PC-3 (cell line): ENCODE measurements around the gene TRIP6. TPM values are rescaled to one million over a fixed set of nuclear protein-coding genes. Genes with fewer than 3 reads are reported as not detected.

ENCODE experiments used
- ATAC-seq: fragments of 200-7000 bp; cut with Tn5 transposase; 2 replicates; pipeline ENCODE4 v1.9.1; 2020; ENCODE audit warnings: mild to moderate bottlenecking, moderate library complexity
- BruUV-seq: library from RNA; stranded (reverse); fragments of 400-500 nt; replicated peaks from 2 replicates; lab custom pipeline; 2021; lab: Mats Ljungman, UMichigan
- CTCF ChIA-PET: fragments of 300-600 bp; sonication (Branson Sonifier 250); formaldehyde crosslinking; loops from one replicate; lab custom pipeline; 2022; ENCODE audit warnings: antibody characterized with exemption; lab: Charles Lee
- POLR2A ChIA-PET: fragments of 300-600 bp; sonication (Branson Sonifier 250); formaldehyde crosslinking; loops from one replicate; lab custom pipeline; 2022; ENCODE audit warnings: antibody characterized with exemption; ENCODE audit not compliant: unreplicated experiment; lab: Charles Lee
- DNase-seq: peaks from one replicate; pipeline ENCODE4 v3.0.0-alpha.2; 2015
- H2AFZ ChIP-seq: fragments of 300-600 bp; sonication (generic); 2 replicates; pipeline ENCODE4 v1.6.0; 2016; ENCODE audit warnings: antibody characterized with exemption, low read length
- H3F3A ChIP-seq: fragments of 300-600 bp; sonication (generic); one replicate; pipeline ENCODE4 v1.6.0; 2017; ENCODE audit warnings: antibody characterized with exemption, low read length, control low read depth, mild to moderate bottlenecking; ENCODE audit not compliant: unreplicated experiment
- H3K27ac ChIP-seq: fragments of 300-600 bp; sonication (generic); 2 replicates; pipeline ENCODE4 v1.5.1; 2016; ENCODE audit warnings: mild to moderate bottlenecking, low read length
- H3K27me3 ChIP-seq: fragments of 300-600 bp; sonication (generic); 2 replicates; pipeline ENCODE4 v1.6.1; 2016; ENCODE audit warnings: low read length, mixed read lengths
- H3K36me3 ChIP-seq: fragments of 300-600 bp; sonication (generic); 2 replicates; pipeline ENCODE4 v1.6.1; 2016; ENCODE audit warnings: low read depth, mixed run types, low read length, mixed read lengths
- H3K4me1 ChIP-seq: fragments of 300-600 bp; sonication (generic); 2 replicates; pipeline ENCODE4 v1.5.1; 2016; ENCODE audit warnings: low read length; ENCODE audit not compliant: insufficient read depth
- H3K4me2 ChIP-seq: fragments of 300-600 bp; sonication (generic); 2 replicates; pipeline ENCODE4 v1.6.0; 2016; ENCODE audit warnings: low read length
- H3K4me3 ChIP-seq: fragments of 300-600 bp; sonication (generic); 2 replicates; pipeline ENCODE4 v1.5.1; 2016; ENCODE audit warnings: mild to moderate bottlenecking, low read length, mixed read lengths
- H3K79me2 ChIP-seq: fragments of 300-600 bp; sonication (generic); 2 replicates; pipeline ENCODE4 v1.6.1; 2017; ENCODE audit warnings: low read length, mixed read lengths
- H3K9ac ChIP-seq: fragments of 300-600 bp; sonication (generic); 2 replicates; pipeline ENCODE4 v1.6.0; 2016; ENCODE audit warnings: mild to moderate bottlenecking, low read length
- H3K9me2 ChIP-seq: fragments of 300-600 bp; sonication (generic); replicated peaks from 2 replicates; pipeline ENCODE4 v1.6.1; 2016; ENCODE audit warnings: mixed run types, low read length, mixed read lengths
- H3K9me3 ChIP-seq: fragments of 300-600 bp; sonication (generic); 2 replicates; pipeline ENCODE4 v1.6.1; 2016; ENCODE audit warnings: low read length, mixed read lengths
- H4K20me1 ChIP-seq: fragments of 300-600 bp; sonication (generic); 2 replicates; pipeline ENCODE4 v1.6.1; 2016; ENCODE audit warnings: low read length, mixed read lengths
- CTCF ChIP-seq: fragments of 300-600 bp; sonication (generic); conservative IDR thresholded peaks from 2 replicates; pipeline ENCODE4 v1.5.1; 2017; ENCODE audit warnings: antibody characterized with exemption, low read depth, mild to moderate bottlenecking, low read length
- EZH2 ChIP-seq: fragments of 300-600 bp; sonication (generic); IDR thresholded peaks from one replicate; pipeline ENCODE4 v1.6.1; 2017; ENCODE audit warnings: antibody characterized with exemption, mild to moderate bottlenecking, low read length; ENCODE audit not compliant: unreplicated experiment
- EZH2phosphoT487 ChIP-seq: fragments of 300-600 bp; sonication (generic); IDR thresholded peaks from 2 replicates; pipeline ENCODE4 v1.6.1; 2018; ENCODE audit warnings: mild to moderate bottlenecking, antibody characterized with exemption, low read length, borderline replicate concordance
- intact Hi-C: fragments of 100-400 bp; cut with micrococcal nuclease; formaldehyde crosslinking; loops from 2 replicates; pipeline ENCODE4 v1.9.0; 2023
- total RNA-seq: library from RNA; depleted of rRNA; stranded (reverse); fragments of >200 nt; gene quantifications from 2 replicates; pipeline ENCODE4 v1.2.3, GENCODE V29; 2014

Gene TRIP6
- total RNA-seq, 1 experiment from 2014 or later, result 11.3 TPM

GRCh38 chr7:100856871-100857282, 10.3 kb upstream of the TRIP6 start:
- no peaks in the 10 kb centered on the region for H3F3A ChIP-seq
- BruUV-seq, result no TSS peak
- H4K20me1 ChIP-seq, result no peaks in the 10 kb centered on the region
- no peak for ATAC-seq
- no peak for DNase-seq
- intact Hi-C loops, result loop anchor here (10.0 kb wide), 1 partner anchor 392 kb away; the partner anchor contains the start of gene SPACDR
- no peak overlapping the region for H3K27ac ChIP-seq
- no peak overlapping the region for H2AFZ ChIP-seq
- H3K4me3 ChIP-seq, result no peak overlapping the region
- H3K9ac ChIP-seq, result no peak overlapping the region
- H3K27me3 ChIP-seq, result no peaks in the 10 kb centered on the region
- peaks cover 11% of the 10 kb centered on the region for H3K36me3 ChIP-seq
- H3K4me1 ChIP-seq, result peaks cover 8% of the 10 kb centered on the region; the same call in 1 of the 2 replicates
- CTCF ChIA-PET, result no interaction called here
- no peaks in the 10 kb centered on the region for H3K9me2 ChIP-seq
- H3K79me2 ChIP-seq, result peaks cover 30% of the 10 kb centered on the region
- no peak overlapping the region for H3K4me2 ChIP-seq
- POLR2A ChIA-PET, result interaction anchor here (0.6 kb wide), 1 partner anchor 164 kb away, joined by 4 read pairs; no protein-coding TSS in a partner anchor
- TF ChIP-seq EZH2, result no peak
- no peak for TF ChIP-seq EZH2phosphoT487
- TF ChIP-seq CTCF, result no peak
- H3K9me3 ChIP-seq, result no peaks in the 10 kb centered on the region

GRCh38 chr7:100859856-100860255, 7.3 kb upstream of the TRIP6 start:
- Histone ChIP-seq H3K27ac (no peak overlapping the region), H3K4me2 (no peak overlapping the region), H3K4me3 (no peak overlapping the region), H4K20me1 (no peaks in the 10 kb centered on the region), H3K36me3 (peaks cover 15% of the 10 kb centered on the region), H3K79me2 (0 out of 2 replicates have a peak, but pooled peaks cover 9% of the 10 kb centered on the region), H3K9ac (no peak overlapping the region), H3K4me1 (peaks cover 6% of the 10 kb centered on the region), H3K27me3 (no peaks in the 10 kb centered on the region), H3K9me2 (no peaks in the 10 kb centered on the region), H2AFZ (no peak overlapping the region), H3F3A (no peaks in the 10 kb centered on the region), H3K9me3 (no peaks in the 10 kb centered on the region)
- no peak for DNase-seq
- intact Hi-C loops, result loop anchor here (10.0 kb wide), 1 partner anchor 395 kb away; the partner anchor contains the start of gene SPACDR
- no peak for ATAC-seq
- POLR2A ChIA-PET, result no interaction called here
- BruUV-seq, result no TSS peak
- no peak for TF ChIP-seq EZH2
- no peak for TF ChIP-seq EZH2phosphoT487
- TF ChIP-seq CTCF, result no peak
- CTCF ChIA-PET, result no interaction called here

GRCh38 chr7:100860702-100861615, 6.2 kb upstream of the TRIP6 start:
- no peaks in the 10 kb centered on the region for H3F3A ChIP-seq
- H3K4me3 ChIP-seq, result no peak overlapping the region
- H3K4me2 ChIP-seq, result no peak overlapping the region
- POLR2A ChIA-PET, result no interaction called here
- peaks cover 15% of the 10 kb centered on the region for H3K36me3 ChIP-seq
- no peaks in the 10 kb centered on the region for H3K27me3 ChIP-seq
- intact Hi-C loops, result no loop called here
- no peak for TF ChIP-seq CTCF
- TF ChIP-seq EZH2, result no peak
- no peak for TF ChIP-seq EZH2phosphoT487
- no TSS peak for BruUV-seq
- no peak overlapping the region for H3K9ac ChIP-seq
- no peak overlapping the region for H3K27ac ChIP-seq
- no peaks in the 10 kb centered on the region for H3K9me2 ChIP-seq
- no peaks in the 10 kb centered on the region for H3K9me3 ChIP-seq
- no peak for DNase-seq
- CTCF ChIA-PET, result no interaction called here
- H3K79me2 ChIP-seq, result no peaks in the 10 kb centered on the region
- no peak overlapping the region for H2AFZ ChIP-seq
- ATAC-seq, result no peak
- peaks cover 15% of the 10 kb centered on the region for H3K4me1 ChIP-seq
- no peaks in the 10 kb centered on the region for H4K20me1 ChIP-seq
